Ascending aorta (tissue), 2 donors: ENCODE data around the gene AADACL3. TPM values are rescaled to one million over a fixed set of nuclear protein-coding genes. Genes with fewer than 3 reads are reported as not detected.
"Not testable (repeated sequence)": the region's sequence is repeated elsewhere in the genome, so short reads cannot be mapped to it uniquely, and the experiment has no call there.

Experiments used
- DNase-seq, 2 donors: peaks; one replicate each; pipeline ENCODE4 v3.0.0-alpha.2; 2019; ENCODE audit warnings: low spot score in 2 of 2
- H3K27ac ChIP-seq, 2 donors: fragments of 200-600 bp; sonication (generic); one replicate each; pipeline ENCODE4 v1.5.1; 2016 to 2017; ENCODE audit warnings: mild to moderate bottlenecking in 1 of 2
- H3K27me3 ChIP-seq: fragments of 200-600 bp; sonication (generic); one replicate; pipeline ENCODE4 v1.5.1; 2017
- H3K36me3 ChIP-seq, 2 donors: fragments of 200-600 bp; sonication (generic); one replicate each; pipeline ENCODE4 v1.5.1; 2016
- H3K4me1 ChIP-seq, 2 donors: fragments of 200-600 bp; sonication (generic); one replicate each; pipeline ENCODE4 v1.5.1; 2016 to 2017; ENCODE audit warnings: mild to moderate bottlenecking in 1 of 2
- H3K4me3 ChIP-seq, 2 donors: fragments of 200-600 bp; sonication (generic); one replicate each; pipeline ENCODE4 v1.5.1; 2016 to 2017; ENCODE audit warnings: mild to moderate bottlenecking in 1 of 2
- H3K9me3 ChIP-seq, 2 donors: fragments of 200-600 bp; sonication (generic); one replicate each; pipeline ENCODE4 v1.5.1; 2016
- intact Hi-C: fragments of 100-400 bp; cut with DNase I; formaldehyde crosslinking; loops from one replicate; pipeline ENCODE4 v1.15.1; 2023
- total RNA-seq: library from RNA; depleted of rRNA; stranded (reverse); fragments of >200 nt; gene quantifications from one replicate; pipeline ENCODE4 v1.1.0, GENCODE V29; 2016
- TF ChIP-seq, protein P1 (sequence below), 3 experiments: fragments of 200-600 bp in 2 of 3; fragments of 450-650 bp in 1 of 3; sonication (generic) in 2 of 3; IDR thresholded peaks; one replicate each; pipeline ENCODE4 v1.5.1; 2016 to 2019; ENCODE audit warnings: antibody characterized with exemption in 3 of 3, mild to moderate bottlenecking in 1 of 3, moderate library complexity in 1 of 3

The AADACL3 gene, protein sequence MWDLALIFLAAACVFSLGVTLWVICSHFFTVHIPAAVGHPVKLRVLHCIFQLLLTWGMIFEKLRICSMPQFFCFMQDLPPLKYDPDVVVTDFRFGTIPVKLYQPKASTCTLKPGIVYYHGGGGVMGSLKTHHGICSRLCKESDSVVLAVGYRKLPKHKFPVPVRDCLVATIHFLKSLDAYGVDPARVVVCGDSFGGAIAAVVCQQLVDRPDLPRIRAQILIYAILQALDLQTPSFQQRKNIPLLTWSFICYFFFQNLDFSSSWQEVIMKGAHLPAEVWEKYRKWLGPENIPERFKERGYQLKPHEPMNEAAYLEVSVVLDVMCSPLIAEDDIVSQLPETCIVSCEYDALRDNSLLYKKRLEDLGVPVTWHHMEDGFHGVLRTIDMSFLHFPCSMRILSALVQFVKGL
- not detected for total RNA-seq

GRCh38 chr1:12715896-12716437, at the start of gene AADACL3:
Gene AADACL3, plus strand, starts transcription at chr1:12716110. Its CDS starts 67 bp downstream, at chr1:12716177.
- H3K4me1 ChIP-seq, result no peaks in the 10 kb centered on the region
- intact Hi-C loops, result no loop called here
- DNase-seq, result no peak
- H3K4me3 ChIP-seq, result no peak within 1 kb of the TSS
- H3K9me3 ChIP-seq, result no peaks in the 10 kb centered on the region
- H3K36me3 ChIP-seq, result no peaks in the 10 kb centered on the region
- H3K27ac ChIP-seq, result no peak within 1 kb of the TSS
- TF ChIP-seq, protein P1, sequence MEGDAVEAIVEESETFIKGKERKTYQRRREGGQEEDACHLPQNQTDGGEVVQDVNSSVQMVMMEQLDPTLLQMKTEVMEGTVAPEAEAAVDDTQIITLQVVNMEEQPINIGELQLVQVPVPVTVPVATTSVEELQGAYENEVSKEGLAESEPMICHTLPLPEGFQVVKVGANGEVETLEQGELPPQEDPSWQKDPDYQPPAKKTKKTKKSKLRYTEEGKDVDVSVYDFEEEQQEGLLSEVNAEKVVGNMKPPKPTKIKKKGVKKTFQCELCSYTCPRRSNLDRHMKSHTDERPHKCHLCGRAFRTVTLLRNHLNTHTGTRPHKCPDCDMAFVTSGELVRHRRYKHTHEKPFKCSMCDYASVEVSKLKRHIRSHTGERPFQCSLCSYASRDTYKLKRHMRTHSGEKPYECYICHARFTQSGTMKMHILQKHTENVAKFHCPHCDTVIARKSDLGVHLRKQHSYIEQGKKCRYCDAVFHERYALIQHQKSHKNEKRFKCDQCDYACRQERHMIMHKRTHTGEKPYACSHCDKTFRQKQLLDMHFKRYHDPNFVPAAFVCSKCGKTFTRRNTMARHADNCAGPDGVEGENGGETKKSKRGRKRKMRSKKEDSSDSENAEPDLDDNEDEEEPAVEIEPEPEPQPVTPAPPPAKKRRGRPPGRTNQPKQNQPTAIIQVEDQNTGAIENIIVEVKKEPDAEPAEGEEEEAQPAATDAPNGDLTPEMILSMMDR (IDR thresholded peaks at IDR 0.05), result no peak
- no peaks in the 10 kb centered on the region for H3K27me3 ChIP-seq

DNA sequence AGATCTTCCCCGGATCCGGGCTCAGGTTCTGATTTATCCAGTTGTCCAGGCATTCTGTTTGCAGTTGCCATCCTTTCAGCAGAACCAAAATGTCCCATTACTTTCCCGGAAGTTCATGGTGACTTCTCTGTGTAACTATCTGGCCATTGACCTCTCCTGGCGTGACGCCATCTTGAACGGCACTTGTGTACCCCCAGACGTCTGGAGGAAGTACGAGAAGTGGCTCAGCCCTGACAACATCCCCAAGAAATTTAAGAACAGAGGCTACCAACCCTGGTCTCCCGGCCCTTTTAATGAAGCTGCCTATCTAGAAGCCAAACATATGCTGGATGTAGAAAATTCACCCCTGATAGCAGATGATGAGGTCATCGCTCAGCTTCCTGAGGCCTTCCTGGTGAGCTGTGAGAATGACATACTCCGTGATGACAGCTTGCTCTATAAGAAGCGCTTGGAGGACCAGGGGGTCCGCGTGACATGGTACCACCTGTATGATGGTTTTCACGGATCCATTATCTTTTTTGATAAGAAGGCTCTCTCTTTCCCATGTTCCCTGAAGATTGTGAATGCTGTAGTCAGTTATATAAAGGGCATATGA, 49.7 kb upstream of the AADACL3 start:
- no peaks in the 10 kb centered on the region for H3K4me1 ChIP-seq
- no peak overlapping the region for H3K4me3 ChIP-seq
- DNase-seq, result no peak
- H3K27me3 ChIP-seq, result no peaks in the 10 kb centered on the region
- H3K27ac ChIP-seq, result no peak overlapping the region
- no peaks in the 10 kb centered on the region for H3K36me3 ChIP-seq
- intact Hi-C loops, result no loop called here
- no peaks in the 10 kb centered on the region for H3K9me3 ChIP-seq
- TF ChIP-seq, protein P1 (IDR thresholded peaks at IDR 0.05), result no peak

GRCh38 chr1:12669529-12670068, 46.3 kb upstream of the AADACL3 start:
- DNase-seq, result no peak
- Histone ChIP-seq H3K27me3 (no peaks in the 10 kb centered on the region), H3K4me1 (no peaks in the 10 kb centered on the region), H3K27ac (no peak overlapping the region), H3K36me3 (no peaks in the 10 kb centered on the region), H3K9me3 (no peaks in the 10 kb centered on the region), H3K4me3 (no peak overlapping the region)
- intact Hi-C loops, result no loop called here
- TF ChIP-seq, protein P1 (IDR thresholded peaks at IDR 0.05), result no peak

DNA sequence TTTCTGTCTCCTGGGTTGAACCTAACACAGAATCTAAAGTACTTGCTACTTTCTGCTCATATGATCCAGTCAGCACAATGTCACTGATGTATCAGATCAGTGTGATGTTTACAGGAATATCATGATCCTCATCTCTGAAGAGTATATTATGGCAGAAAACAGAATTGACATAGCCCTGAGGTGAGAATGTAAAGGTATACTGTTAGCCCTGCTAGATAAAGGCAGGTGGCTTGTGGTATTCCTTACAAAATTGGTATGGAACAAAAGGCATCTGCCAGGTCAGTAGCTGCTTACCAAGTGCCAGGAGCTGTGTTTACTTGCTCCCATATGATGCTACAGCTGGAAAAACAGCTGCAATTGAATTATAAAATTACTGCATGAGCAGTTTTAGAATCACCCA, 41.6 kb upstream of the AADACL3 start:
- TF ChIP-seq, protein P1 (IDR thresholded peaks at IDR 0.05), result no peak
- no peak overlapping the region for H3K4me3 ChIP-seq
- H3K27ac ChIP-seq, result no peak overlapping the region
- intact Hi-C loops, result no loop called here
- no peak for DNase-seq
- no peaks in the 10 kb centered on the region for H3K9me3 ChIP-seq
- no peaks in the 10 kb centered on the region for H3K36me3 ChIP-seq
- no peaks in the 10 kb centered on the region for H3K27me3 ChIP-seq
- H3K4me1 ChIP-seq, result no peaks in the 10 kb centered on the region

- H3K4me1 ChIP-seq, H3K27me3 ChIP-seq, H3K9me3 ChIP-seq, DNase-seq, H3K27ac ChIP-seq, H3K36me3 ChIP-seq, intact Hi-C loops, H3K4me3 ChIP-seq: not testable (repeated sequence)
Measured at GRCh38 chr1:12676122-12676521, 39.8 kb upstream of the AADACL3 start.

DNA sequence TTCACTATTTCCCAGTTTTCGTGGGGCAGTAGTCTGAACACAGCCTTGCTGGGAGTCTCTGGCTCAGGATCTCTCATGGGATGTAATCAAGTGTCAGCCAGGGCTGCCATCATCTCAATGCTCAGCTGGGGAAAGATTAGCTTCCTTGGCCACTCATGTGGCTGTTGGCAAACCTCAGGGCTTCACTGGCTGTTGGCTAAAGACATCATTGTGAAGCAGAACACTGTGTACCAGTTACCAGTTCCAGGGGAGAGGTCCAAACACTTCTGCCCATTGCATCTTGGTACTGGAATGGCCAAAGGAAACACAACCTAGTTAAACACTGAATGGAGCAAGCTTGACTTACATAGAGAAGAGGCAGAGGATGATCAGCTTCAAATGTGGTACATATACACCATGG, 38.3 kb upstream of the AADACL3 start:
- Histone ChIP-seq H3K27ac (no peak overlapping the region), H3K4me3 (no peak overlapping the region), H3K27me3 (no peaks in the 10 kb centered on the region), H3K4me1 (no peaks in the 10 kb centered on the region), H3K9me3 (no peaks in the 10 kb centered on the region), H3K36me3 (no peaks in the 10 kb centered on the region)
- intact Hi-C loops, result no loop called here
- TF ChIP-seq, protein P1 (IDR thresholded peaks at IDR 0.05), result no peak
- DNase-seq, result peak in 1 of 2 donors; percentile 66
